C4-2B (cell line): ENCODE data around the gene PXYLP1.
A peak's percentile ranks its signal among the peaks of the same experiment; 100 is the strongest.

Source experiments
- H3K27ac ChIP-seq: fragments of 450-650 bp; 2 replicates; pipeline ENCODE4 v1.5.1; 2017
- CTCF ChIP-seq: fragments of 450-650 bp; conservative IDR thresholded peaks from 2 replicates; pipeline ENCODE4 v1.5.1; 2017; ENCODE audit warnings: mild to moderate bottlenecking
- ZFX ChIP-seq: fragments of 450-650 bp; IDR thresholded peaks from 2 replicates; pipeline ENCODE4 v1.6.1; 2017

PXYLP1 gene

GRCh38 chr3:141277451-141277850, 45.8 kb downstream of the PXYLP1 start:
- TF ChIP-seq CTCF (no peak), ZFX (no peak)
- no peak overlapping the region for H3K27ac ChIP-seq

- no peak for TF ChIP-seq CTCF
- TF ChIP-seq ZFX = no peak
- H3K27ac ChIP-seq = no peak overlapping the region
Measured at GRCh38 chr3:141278196-141279076, 46.8 kb downstream of the PXYLP1 start.

GRCh38 chr3:141279077-141279967, 47.7 kb downstream of the PXYLP1 start:
- TF ChIP-seq ZFX (no peak), CTCF (peak; percentile 82)
- H3K27ac ChIP-seq = no peak overlapping the region

GRCh38 chr3:141280086-141280485, 48.5 kb downstream of the PXYLP1 start:
- no peak overlapping the region for H3K27ac ChIP-seq
- no peak for TF ChIP-seq ZFX
- no peak for TF ChIP-seq CTCF

- no peak overlapping the region for H3K27ac ChIP-seq
- TF ChIP-seq CTCF (no peak), ZFX (no peak)
Measured at GRCh38 chr3:141280690-141281089, 49.1 kb downstream of the PXYLP1 start.

GRCh38 chr3:141285570-141285969, 53.9 kb downstream of the PXYLP1 start:
- no peak overlapping the region for H3K27ac ChIP-seq
- TF ChIP-seq CTCF (no peak), ZFX (no peak)

- no peak overlapping the region for H3K27ac ChIP-seq
- TF ChIP-seq CTCF (no peak), ZFX (no peak)
Measured at GRCh38 chr3:141286856-141287255, 55.2 kb downstream of the PXYLP1 start.
